ENCODE measurements around the gene GBP2.
A peak's percentile ranks its signal among the peaks of the same experiment; 100 is the strongest.

GBP2 gene

DNA sequence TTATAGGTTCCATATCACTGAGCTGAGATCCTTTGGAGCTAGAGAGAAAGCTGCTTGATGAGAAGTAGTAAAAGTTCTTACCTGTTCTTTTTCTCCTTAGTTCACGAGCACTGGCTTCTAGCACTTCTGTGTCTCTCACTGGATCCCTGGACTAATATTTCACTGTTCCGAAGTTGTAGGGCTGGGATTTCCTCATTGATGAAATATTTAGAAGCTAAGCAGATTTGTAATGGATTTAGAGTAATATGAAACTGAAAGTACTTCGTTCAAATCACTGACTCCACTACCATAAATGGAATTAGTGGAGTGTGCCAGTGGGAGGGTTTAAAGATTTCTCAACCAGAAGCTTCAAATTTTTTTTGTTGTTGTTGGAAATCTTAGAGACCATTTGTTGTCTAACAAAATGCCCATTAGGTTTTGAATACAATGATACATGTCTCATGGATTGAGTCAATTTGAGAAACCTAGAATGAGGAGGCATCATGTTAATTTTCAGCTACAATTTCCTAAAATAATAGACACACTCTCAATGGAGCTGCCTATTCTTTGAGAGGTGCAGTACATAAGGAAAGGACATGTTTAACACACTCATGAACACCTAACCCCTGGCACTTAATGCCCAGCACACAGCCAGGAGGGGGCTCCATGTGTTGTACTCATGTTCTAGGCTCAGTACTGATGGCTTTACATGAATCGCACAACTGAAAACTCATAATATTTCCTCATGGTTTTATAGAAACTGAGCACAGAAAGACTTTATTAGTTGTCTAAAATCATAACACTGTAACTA is 60.6 kb downstream of the GBP2 start, which contains the start of gene GBP1:
Gene GBP1, minus strand, starts transcription at position 130 of the 790 bp plus-strand sequence. CDS start 1,974 bp downstream, outside the sequence.
- peak; percentile 56 for DNase-seq (ENCODE audit: low spot score)

DNA sequence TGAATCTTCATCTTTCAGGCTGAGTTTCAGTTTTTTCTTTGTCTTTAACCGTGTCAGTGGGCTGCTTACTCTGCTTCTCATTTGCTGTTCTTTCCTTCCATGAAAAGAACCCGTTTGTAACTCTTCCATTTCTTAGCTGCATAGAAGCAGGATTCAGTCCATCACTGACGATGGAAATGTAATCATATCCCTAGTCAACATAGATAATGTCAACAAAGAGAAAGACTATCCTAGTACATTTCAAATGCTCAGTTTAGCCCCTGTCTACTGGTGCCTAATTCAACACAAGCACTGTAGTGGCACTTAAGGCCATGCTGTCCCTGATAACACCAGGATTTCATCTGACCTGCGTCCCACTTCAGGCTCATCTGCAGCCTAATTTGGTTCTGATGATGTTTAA is 61.3 kb downstream of the GBP2 start:
- DNase-seq (ENCODE audit: low spot score), result no peak

DNA sequence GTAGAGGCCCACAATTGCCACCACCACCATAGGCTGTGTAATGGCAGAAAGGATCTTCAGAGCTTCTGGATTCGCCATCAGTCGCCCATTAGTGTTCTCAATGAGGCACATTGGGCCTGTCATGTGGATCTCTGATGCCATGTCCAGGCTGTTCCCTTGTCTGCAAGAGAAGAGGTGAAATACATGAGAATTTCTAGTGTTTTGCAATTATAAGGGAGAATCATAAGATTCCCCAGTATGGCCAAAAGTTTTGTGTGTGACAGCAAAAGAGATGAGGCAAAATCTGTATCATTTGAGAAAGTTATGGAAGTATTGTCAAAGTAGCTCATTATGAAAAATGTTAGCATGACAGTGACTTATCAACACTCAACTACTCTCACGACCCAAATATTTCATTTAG is 62.8 kb downstream of the GBP2 start:
- DNase-seq (ENCODE audit: low spot score), result no peak

DNA sequence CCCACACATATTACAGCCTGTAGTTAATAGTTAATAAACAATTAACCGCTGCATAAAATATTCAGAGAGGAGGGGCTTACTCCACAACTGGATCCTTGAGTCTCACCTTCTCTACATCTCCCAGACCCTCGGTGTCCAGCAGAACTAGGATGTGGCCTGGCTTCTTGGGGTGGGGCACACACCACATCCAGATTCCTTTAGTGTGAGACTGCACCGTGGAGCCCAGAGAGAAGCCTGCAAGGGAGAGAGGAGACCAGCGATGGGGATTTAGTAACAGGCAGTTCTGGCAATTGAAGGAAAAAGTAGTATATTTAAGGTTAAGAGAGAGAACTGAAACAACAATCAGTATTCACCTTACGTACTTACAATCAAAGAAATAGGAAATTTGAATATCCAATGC is 65.8 kb downstream of the GBP2 start:
- no peak for DNase-seq (ENCODE audit: low spot score)
